HepG2 (cell line): ENCODE data around the gene UCP1. TPM values are rescaled to one million over a fixed set of nuclear protein-coding genes. Genes with fewer than 3 reads are reported as not detected.
A peak's percentile ranks its signal among the peaks of the same experiment; 100 is the strongest.

Experiments used
- CERS6 ChIP-seq: sonication (generic); formaldehyde crosslinking; IDR thresholded peaks from 2 replicates; pipeline ENCODE4 v1.5.0; 2020; ENCODE audit warnings: missing genetic modification reagents
- DZIP1 ChIP-seq: sonication (generic); formaldehyde crosslinking; IDR thresholded peaks from 2 replicates; pipeline ENCODE4 v1.5.0; 2020; ENCODE audit warnings: mild to moderate bottlenecking, missing genetic modification reagents
- FOSL1 ChIP-seq: sonication (generic); formaldehyde crosslinking; IDR thresholded peaks from 2 replicates; pipeline ENCODE4 v1.9.0; 2021; ENCODE audit warnings: missing genetic modification reagents, borderline replicate concordance
- IRF1 ChIP-seq: sonication (generic); formaldehyde crosslinking; IDR thresholded peaks from 2 replicates; pipeline ENCODE4 v1.4.0; 2020; ENCODE audit warnings: low read depth, mild to moderate bottlenecking, missing genetic modification reagents
- IRX3 ChIP-seq: sonication (generic); formaldehyde crosslinking; IDR thresholded peaks from 2 replicates; pipeline ENCODE4 v1.8.1; 2023; ENCODE audit warnings: mild to moderate bottlenecking, low read depth, missing genetic modification reagents, borderline replicate concordance
- KDM5B ChIP-seq: sonication (generic); formaldehyde crosslinking; IDR thresholded peaks from 2 replicates; pipeline ENCODE4 v1.4.0; 2020; ENCODE audit warnings: missing genetic modification reagents, mild to moderate bottlenecking, borderline replicate concordance
- NPAS2 ChIP-seq: sonication (generic); formaldehyde crosslinking; IDR thresholded peaks from 2 replicates; pipeline ENCODE4 v1.8.0; 2022; ENCODE audit warnings: mild to moderate bottlenecking, missing genetic modification reagents, borderline replicate concordance
- NR2C2 ChIP-seq: sonication (generic); formaldehyde crosslinking; IDR thresholded peaks from 2 replicates; pipeline ENCODE4 v1.4.0; 2020; ENCODE audit warnings: missing genetic modification reagents, mild to moderate bottlenecking, moderate library complexity, borderline replicate concordance
- PHB2 ChIP-seq: fragments of 450-650 bp; IDR thresholded peaks from 2 replicates; pipeline ENCODE4 v1.6.1; 2018; ENCODE audit not compliant: partially characterized antibody
- UBTF ChIP-seq: sonication (generic); formaldehyde crosslinking; IDR thresholded peaks from 2 replicates; pipeline ENCODE4 v1.4.0; 2020; ENCODE audit warnings: mild to moderate bottlenecking, missing genetic modification reagents
- ZNF343 ChIP-seq: sonication (generic); formaldehyde crosslinking; IDR thresholded peaks from 2 replicates; pipeline ENCODE4 v1.4.0; 2020; ENCODE audit warnings: mild to moderate bottlenecking, missing genetic modification reagents
- ZNF383 ChIP-seq: sonication (generic); formaldehyde crosslinking; IDR thresholded peaks from 2 replicates; pipeline ENCODE4 v1.4.0; 2020; ENCODE audit warnings: missing genetic modification reagents, mild to moderate bottlenecking, borderline replicate concordance
- ZNF510 ChIP-seq: sonication (generic); formaldehyde crosslinking; IDR thresholded peaks from 2 replicates; pipeline ENCODE4 v1.4.0; 2020; ENCODE audit warnings: low read depth, mild to moderate bottlenecking, missing genetic modification reagents
- ZNF598 ChIP-seq: sonication (generic); formaldehyde crosslinking; IDR thresholded peaks from 2 replicates; pipeline ENCODE4 v1.5.1; 2020; ENCODE audit warnings: mild to moderate bottlenecking, missing genetic modification reagents, borderline replicate concordance
- ZNF691 ChIP-seq: sonication (generic); formaldehyde crosslinking; IDR thresholded peaks from 2 replicates; pipeline ENCODE4 v1.4.0; 2020; ENCODE audit warnings: missing genetic modification reagents, low read depth, mild to moderate bottlenecking, borderline replicate concordance
- ZNF775 ChIP-seq: sonication (generic); formaldehyde crosslinking; IDR thresholded peaks from 2 replicates; pipeline ENCODE4 v1.4.0; 2020; ENCODE audit warnings: missing genetic modification reagents, mild to moderate bottlenecking, moderate library complexity, borderline replicate concordance
- ZSCAN22 ChIP-seq: sonication (generic); formaldehyde crosslinking; IDR thresholded peaks from 2 replicates; pipeline ENCODE4 v1.4.0; 2020; ENCODE audit warnings: mild to moderate bottlenecking, missing genetic modification reagents
- polyA plus RNA-seq, 8 experiments: library from polyadenylated mRNA; depleted of rRNA in 3 of 8; stranded (reverse) in 7 of 8; unstranded in 1 of 8; fragments of >200 nt; fragmentation: Illumina TruSeq in 4 of 8; extraction: Trizol in 4 of 8; gene quantifications; 2 replicates each; pipeline versions ENCODE4 v1.2.1 to v1.2.3, GENCODE V29; 2011 to 2016; ENCODE audit warnings: low read depth in 4 of 8, missing spikeins in 1 of 8, mixed read lengths in 1 of 8; ENCODE audit not compliant: insufficient read depth in 1 of 8
- total RNA-seq, 5 experiments: library from RNA; depleted of rRNA; stranded (reverse); fragments of >200 nt; fragmentation: Illumina TruSeq; extraction: Trizol; gene quantifications; 2 replicates each; pipeline ENCODE4 v1.2.3, GENCODE V29; 2016; ENCODE audit warnings: low read depth in 1 of 5
- TF ChIP-seq, protein P1 (sequence below): IDR thresholded peaks from 2 replicates; pipeline ENCODE4 v1.6.1; 2016; ENCODE audit warnings: low read depth

Gene UCP1
- total and polyA plus RNA-seq, 2 of the 13 experiments (the other 11 are each of a cell fraction or from before 2014, with no cell fraction given) = 0.11 TPM

DNA sequence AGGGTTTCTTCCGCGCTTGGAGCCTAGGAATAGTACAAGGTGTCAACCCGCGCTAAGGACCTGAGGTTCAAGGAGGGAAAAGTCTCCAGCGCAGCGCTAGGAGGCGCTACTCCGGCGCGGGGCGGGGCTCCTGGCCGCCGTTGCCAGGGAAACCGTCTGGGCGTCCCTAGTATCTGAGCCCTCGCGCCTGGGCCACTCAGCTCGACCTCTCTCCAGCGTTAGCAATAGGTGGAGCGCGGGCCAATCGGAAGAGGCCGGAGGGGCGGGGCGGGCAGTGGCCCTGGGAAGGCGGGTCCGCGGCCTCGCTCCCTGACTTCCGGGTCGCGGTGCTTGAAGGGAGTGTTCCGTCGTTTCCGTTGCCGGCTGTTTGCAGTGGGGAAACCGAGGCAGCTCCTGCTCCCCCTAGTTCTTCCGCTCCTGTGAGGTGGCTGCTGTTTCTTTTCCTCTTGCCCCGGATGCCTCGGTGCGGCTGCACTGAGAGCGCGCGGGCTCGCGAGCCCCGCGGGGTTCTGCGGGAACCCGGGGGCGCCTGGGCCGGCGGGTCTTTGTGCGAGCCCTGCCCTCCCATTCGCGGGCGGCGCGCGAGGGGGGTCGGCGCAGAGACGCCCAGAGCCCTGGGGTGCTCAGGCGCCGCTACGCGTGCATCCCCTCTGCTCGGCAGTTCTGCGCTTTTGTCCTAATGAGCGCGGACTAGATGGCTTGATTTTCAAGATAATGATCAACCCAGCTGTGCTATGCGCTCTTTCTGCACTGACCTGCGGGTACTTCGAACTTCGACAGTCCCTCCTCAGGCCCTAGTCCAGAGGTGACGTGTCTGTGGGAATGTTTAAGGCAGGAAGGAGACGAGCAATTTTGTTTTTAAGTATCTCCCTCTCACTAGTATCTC, 44.7 kb downstream of the UCP1 start, which contains the start of gene ELMOD2 (continued):
- TF ChIP-seq, protein P1, sequence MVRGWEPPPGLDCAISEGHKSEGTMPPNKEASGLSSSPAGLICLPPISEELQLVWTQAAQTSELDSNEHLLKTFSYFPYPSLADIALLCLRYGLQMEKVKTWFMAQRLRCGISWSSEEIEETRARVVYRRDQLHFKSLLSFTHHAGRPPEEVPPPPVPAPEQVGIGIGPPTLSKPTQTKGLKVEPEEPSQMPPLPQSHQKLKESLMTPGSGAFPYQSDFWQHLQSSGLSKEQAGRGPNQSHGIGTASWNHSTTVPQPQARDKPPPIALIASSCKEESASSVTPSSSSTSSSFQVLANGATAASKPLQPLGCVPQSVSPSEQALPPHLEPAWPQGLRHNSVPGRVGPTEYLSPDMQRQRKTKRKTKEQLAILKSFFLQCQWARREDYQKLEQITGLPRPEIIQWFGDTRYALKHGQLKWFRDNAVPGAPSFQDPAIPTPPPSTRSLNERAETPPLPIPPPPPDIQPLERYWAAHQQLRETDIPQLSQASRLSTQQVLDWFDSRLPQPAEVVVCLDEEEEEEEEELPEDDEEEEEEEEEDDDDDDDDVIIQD = peak; percentile 91
- TF ChIP-seq NPAS2 (CRISPR knock-in tag) (no peak), DZIP1 (no peak), ZNF383 (CRISPR knock-in tag) (no peak), ZNF598 (peak; percentile 84; the same call in 1 of the 2 replicates), ZNF691 (CRISPR knock-in tag) (no peak), ZNF510 (CRISPR knock-in tag) (no peak), FOSL1 (no peak), UBTF (CRISPR knock-in tag) (peak; percentile 80; the same call in 1 of the 2 replicates), PHB2 (no peak), CERS6 (CRISPR knock-in tag) (no peak), NR2C2 (CRISPR knock-in tag) (peak; percentile 98), IRX3 (CRISPR knock-in tag) (no peak), ZNF775 (no peak), ZSCAN22 (no peak), IRF1 (CRISPR knock-in tag) (no peak), KDM5B (CRISPR knock-in tag) (peak; percentile 93; the same call in 1 of the 2 replicates), ZNF343 (no peak)
